Thyroid gland (tissue), 4 donors: ENCODE measurements around the gene SYNDIG1L. TPM values are rescaled to one million over a fixed set of nuclear protein-coding genes. Genes with fewer than 3 reads are reported as not detected.
"Not testable (repeated sequence)": the region's sequence is repeated elsewhere in the genome, so short reads cannot be mapped to it uniquely, and the experiment has no call there.

Experiments used
- DNase-seq, 2 donors: peaks; one replicate each; pipeline ENCODE4 v3.0.0-alpha.2; 2019
- H3K27ac ChIP-seq, 3 donors: fragments of 200-600 bp; sonication (generic); 1 replicate in 2 of 3; 2 replicates in 1 of 3; pipeline ENCODE4 v1.5.1; 2016 to 2019; ENCODE audit warnings: mild to moderate bottlenecking in 1 of 3, moderate library complexity in 1 of 3
- H3K27me3 ChIP-seq: fragments of 200-600 bp; sonication (generic); one replicate; pipeline ENCODE4 v1.5.1; 2019
- H3K36me3 ChIP-seq, 2 donors: fragments of 200-600 bp; sonication (generic); one replicate each; pipeline ENCODE4 v1.5.1; 2016 to 2019
- H3K4me1 ChIP-seq, 2 donors: fragments of 200-600 bp; sonication (generic); one replicate each; pipeline ENCODE4 v1.5.1; 2017 to 2019
- H3K4me3 ChIP-seq, 3 donors: fragments of 200-600 bp; sonication (generic); replicated peaks in 1 of 3; 1 replicate in 2 of 3; 2 replicates in 1 of 3; pipeline ENCODE4 v1.5.1; 2016; ENCODE audit warnings: mild to moderate bottlenecking in 1 of 3
- H3K9me3 ChIP-seq: fragments of 200-600 bp; sonication (generic); one replicate; pipeline ENCODE4 v1.5.1; 2017
- POLR2A ChIP-seq, 2 donors: fragments of 450-650 bp; IDR thresholded peaks; one replicate each; pipeline ENCODE4 v1.6.1; 2017; ENCODE audit warnings: antibody characterized with exemption in 2 of 2, mild to moderate bottlenecking in 2 of 2, moderate library complexity in 1 of 2
- WGBS, 2 donors: methylation state at CpG; one replicate each; pipeline ENCODE4 v1.1.5; 2017; 5-methylcytosine and 5-hydroxymethylcytosine counted together
- intact Hi-C: fragments of 100-400 bp; cut with DNase I; formaldehyde crosslinking; loops from one replicate; pipeline ENCODE4 v1.15.1; 2023
- total RNA-seq, 4 donors: library from RNA; depleted of rRNA; stranded (reverse); fragments of >200 nt; gene quantifications; one replicate each; pipeline ENCODE4 v1.2.3, GENCODE V29; 2016
- TF ChIP-seq, protein P1 (sequence below), 6 experiments: fragments of 200-600 bp in 3 of 6; fragments of 450-650 bp in 3 of 6; sonication (generic) in 3 of 6; IDR thresholded peaks; one replicate each; pipeline ENCODE4 v1.5.1; 2016 to 2019; ENCODE audit warnings: antibody characterized with exemption in 6 of 6, mild to moderate bottlenecking in 2 of 6, inconsistent platforms in 1 of 6, moderate library complexity in 1 of 6

SYNDIG1L gene
- total RNA-seq, 4 donors from 2014 or later = 0.13 to 0.54 TPM; not detected in 2

DNA sequence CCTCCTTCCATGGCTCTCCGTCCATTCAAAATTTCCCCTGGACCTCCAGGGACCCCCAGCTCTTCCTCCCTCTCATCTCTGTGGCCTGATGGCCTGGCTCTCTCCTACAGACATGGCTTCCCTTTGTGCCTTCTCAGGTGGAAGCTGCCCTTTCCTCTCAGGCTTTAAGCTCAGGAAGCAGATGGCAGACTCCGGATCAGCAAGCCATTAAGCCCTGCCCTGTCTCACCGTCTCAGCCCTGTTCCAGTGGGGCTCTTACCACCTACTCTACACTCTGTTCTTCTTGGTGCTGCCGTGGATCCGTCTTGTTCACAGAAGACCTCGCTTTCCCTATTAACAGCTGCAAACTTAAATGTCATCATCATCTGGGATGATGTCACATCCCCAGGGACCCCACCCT is 34.0 kb upstream of the SYNDIG1L start:
- Histone ChIP-seq H3K27me3 (no peaks in the 10 kb centered on the region), H3K4me1 (no peaks in the 10 kb centered on the region), H3K27ac (no peak overlapping the region), H3K4me3 (no peak overlapping the region), H3K9me3 (no peaks in the 10 kb centered on the region), H3K36me3 (no peaks in the 10 kb centered on the region)
- DNase-seq = no peak
- WGBS, 2 donors = 78 to 84% methylated on average over 6 of the region's 6 CpGs
- intact Hi-C loops = no loop called here
- TF ChIP-seq POLR2A (IDR thresholded peaks at IDR 0.05) = no peak
- TF ChIP-seq, protein P1, sequence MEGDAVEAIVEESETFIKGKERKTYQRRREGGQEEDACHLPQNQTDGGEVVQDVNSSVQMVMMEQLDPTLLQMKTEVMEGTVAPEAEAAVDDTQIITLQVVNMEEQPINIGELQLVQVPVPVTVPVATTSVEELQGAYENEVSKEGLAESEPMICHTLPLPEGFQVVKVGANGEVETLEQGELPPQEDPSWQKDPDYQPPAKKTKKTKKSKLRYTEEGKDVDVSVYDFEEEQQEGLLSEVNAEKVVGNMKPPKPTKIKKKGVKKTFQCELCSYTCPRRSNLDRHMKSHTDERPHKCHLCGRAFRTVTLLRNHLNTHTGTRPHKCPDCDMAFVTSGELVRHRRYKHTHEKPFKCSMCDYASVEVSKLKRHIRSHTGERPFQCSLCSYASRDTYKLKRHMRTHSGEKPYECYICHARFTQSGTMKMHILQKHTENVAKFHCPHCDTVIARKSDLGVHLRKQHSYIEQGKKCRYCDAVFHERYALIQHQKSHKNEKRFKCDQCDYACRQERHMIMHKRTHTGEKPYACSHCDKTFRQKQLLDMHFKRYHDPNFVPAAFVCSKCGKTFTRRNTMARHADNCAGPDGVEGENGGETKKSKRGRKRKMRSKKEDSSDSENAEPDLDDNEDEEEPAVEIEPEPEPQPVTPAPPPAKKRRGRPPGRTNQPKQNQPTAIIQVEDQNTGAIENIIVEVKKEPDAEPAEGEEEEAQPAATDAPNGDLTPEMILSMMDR (IDR thresholded peaks at IDR 0.05) = no peak

DNA sequence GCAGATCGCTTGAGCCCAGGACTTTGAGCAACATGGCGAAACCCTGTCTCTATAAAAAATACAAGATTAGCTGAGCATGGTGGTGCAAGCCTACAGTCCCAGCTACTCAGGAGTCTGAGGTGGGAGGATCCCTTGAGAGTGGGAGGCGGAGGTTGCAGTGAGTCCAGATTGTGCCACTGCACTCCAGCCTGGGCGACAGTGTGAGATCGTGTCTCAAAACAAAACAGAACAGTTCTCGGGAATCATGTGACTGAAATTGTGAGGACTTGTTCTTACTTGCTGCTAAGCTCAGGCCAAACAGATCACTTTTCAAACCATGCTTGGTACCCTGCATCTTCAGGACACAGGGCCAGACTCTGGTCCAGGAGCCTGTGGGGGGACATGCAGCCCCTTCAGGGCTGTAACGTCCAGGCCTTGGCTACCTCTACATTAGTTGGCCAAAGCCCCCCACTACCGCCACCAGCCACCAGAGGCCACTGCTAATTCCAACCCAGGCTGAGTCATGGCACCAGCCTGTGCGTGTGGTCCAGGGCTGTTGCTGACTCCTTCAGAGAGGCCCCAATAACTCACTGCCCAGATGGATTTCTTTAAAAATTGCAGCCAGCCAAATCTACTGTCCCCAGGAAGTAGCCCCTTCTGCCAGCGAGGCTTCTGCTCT is 33.4 kb upstream of the SYNDIG1L start:
- no peaks in the 10 kb centered on the region for H3K4me1 ChIP-seq
- H3K27me3 ChIP-seq = no peaks in the 10 kb centered on the region
- no peak overlapping the region for H3K4me3 ChIP-seq
- DNase-seq = peak; percentile 35 to 37
- no peak overlapping the region for H3K27ac ChIP-seq
- no peaks in the 10 kb centered on the region for H3K9me3 ChIP-seq
- H3K36me3 ChIP-seq = no peaks in the 10 kb centered on the region
- intact Hi-C loops = no loop called here
- WGBS, 2 donors = 71 to 83% methylated on average over 8 to 9 of the region's 10 CpGs
- TF ChIP-seq POLR2A (IDR thresholded peaks at IDR 0.05) = no peak
- TF ChIP-seq, protein P1 (IDR thresholded peaks at IDR 0.05) = peak in 4 of 6 experiments; percentile 35 to 55 (median 41)

DNA sequence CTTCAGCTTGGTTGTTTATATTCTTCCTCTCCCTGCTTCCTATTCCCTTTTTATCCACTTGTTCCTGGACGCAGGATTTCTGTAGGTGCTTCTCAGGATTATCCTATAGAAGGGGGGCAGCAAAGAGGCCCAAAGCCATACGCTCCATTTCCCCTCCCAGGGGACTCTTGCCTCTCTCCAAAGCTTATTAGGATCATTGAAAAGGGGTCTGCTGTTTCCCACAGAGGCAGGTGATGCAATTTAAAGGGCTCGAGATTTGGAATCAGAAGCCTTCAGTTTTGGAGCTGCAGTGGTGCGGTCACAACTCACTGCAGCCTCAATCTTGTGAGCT is 31.5 kb upstream of the SYNDIG1L start:
- no peaks in the 10 kb centered on the region for H3K9me3 ChIP-seq
- DNase-seq = no peak

DNA sequence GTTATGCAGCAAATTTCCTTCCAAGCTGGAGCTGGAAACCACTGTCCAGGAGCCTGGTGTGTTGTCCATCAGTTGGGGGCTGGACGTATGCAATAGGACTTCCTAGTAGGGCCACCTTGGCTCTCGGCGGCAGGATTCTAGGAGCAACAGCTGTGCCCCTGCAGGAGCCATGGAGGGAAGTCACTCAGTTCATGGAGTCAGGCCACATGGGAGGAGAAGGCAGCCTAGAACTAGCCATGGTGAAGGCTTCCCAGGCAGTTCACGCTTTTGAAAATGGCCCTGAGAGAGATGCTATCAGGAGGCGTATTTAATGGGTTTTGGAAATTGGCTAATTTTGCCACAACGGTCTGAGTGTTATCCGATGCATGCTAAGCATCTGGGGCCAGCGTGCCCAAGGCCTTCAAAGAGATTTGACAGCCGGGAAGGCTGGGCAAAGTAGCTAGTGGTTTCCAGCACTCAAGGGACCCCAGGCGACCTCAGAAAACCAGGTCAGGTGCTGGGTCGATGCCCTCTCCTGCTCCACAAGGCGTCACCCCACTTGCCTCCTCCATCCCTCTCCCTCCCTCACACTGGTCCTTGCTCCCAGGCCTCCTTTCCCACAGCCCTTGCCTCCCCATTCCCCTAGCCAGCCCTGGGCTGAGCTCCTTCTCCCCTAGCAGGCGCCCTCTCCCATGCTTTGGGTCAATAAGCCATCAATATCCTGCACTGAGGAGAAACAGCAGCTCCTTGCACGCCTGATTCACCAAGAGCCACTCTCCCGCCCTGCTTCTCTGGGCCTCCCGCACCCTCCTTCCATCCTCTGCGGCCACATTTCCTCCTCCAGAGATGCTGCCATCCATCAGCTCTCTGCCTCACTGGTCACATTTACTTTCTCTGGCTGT is 30.9 kb upstream of the SYNDIG1L start:
- intact Hi-C loops = no loop called here
- TF ChIP-seq POLR2A (IDR thresholded peaks at IDR 0.05) = no peak
- TF ChIP-seq, protein P1 (IDR thresholded peaks at IDR 0.05) = no peak
- no peak for DNase-seq
- no peak overlapping the region for H3K4me3 ChIP-seq
- H3K9me3 ChIP-seq = no peaks in the 10 kb centered on the region
- no peak overlapping the region for H3K27ac ChIP-seq
- H3K27me3 ChIP-seq = no peaks in the 10 kb centered on the region
- WGBS, 2 donors = 78% methylated on average over 16 to 17 of the region's 17 CpGs
- H3K4me1 ChIP-seq = no peaks in the 10 kb centered on the region
- H3K36me3 ChIP-seq = no peaks in the 10 kb centered on the region

More for the DNA sequence above, 31.5 kb upstream of the SYNDIG1L start:
- TF ChIP-seq, protein P1 (IDR thresholded peaks at IDR 0.05) = no peak
- TF ChIP-seq POLR2A (IDR thresholded peaks at IDR 0.05) = no peak
- no peak overlapping the region for H3K4me3 ChIP-seq
- H3K27ac ChIP-seq = no peak overlapping the region
- H3K27me3 ChIP-seq = no peaks in the 10 kb centered on the region
- intact Hi-C loops = no loop called here
- WGBS, 2 donors = 64 to 65% methylated on average over 4 of the region's 4 CpGs
- no peaks in the 10 kb centered on the region for H3K4me1 ChIP-seq
- H3K36me3 ChIP-seq = no peaks in the 10 kb centered on the region

DNA sequence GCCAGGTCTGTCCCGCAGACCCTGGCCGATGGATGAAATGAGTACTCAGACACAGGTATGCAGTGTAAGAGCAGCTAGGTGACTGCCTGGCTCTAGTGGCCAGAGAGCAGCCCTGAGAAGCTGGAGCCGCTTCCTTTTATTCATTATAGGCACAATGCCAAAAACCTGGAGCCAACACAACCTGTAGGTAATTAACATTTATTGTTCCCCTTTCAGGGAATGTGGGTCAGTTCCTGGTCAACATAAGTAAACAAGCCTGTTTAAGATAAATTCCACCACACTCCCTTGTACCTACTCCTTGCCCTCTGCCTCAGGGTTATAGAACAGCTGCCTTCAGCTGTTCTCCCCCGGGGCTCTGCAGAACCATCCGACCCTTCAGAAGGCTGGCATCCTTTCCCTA is 28.4 kb upstream of the SYNDIG1L start:
- H3K27ac ChIP-seq, H3K27me3 ChIP-seq, H3K9me3 ChIP-seq, H3K4me3 ChIP-seq, H3K4me1 ChIP-seq, H3K36me3 ChIP-seq, DNase-seq, intact Hi-C loops: not testable (repeated sequence)
- WGBS, 2 donors = 84 to 90% methylated on average over 5 of the region's 5 CpGs
